Loucy (cell line): ENCODE measurements around the gene CENPU.
A peak's percentile ranks its signal among the peaks of the same experiment; 100 is the strongest.

ENCODE experiments used
- H2AFZ ChIP-seq: fragments of 200-600 bp; sonication (generic); 2 replicates; pipeline ENCODE4 v1.6.0; 2016; ENCODE audit warnings: antibody characterized with exemption, mild to moderate bottlenecking, low read length, moderate library complexity
- H3F3A ChIP-seq: fragments of 200-600 bp; 2 replicates; pipeline ENCODE4 v1.6.0; 2016; ENCODE audit warnings: antibody characterized with exemption, low read depth, mild to moderate bottlenecking
- H3K27me3 ChIP-seq: fragments of 200-600 bp; sonication (generic); 2 replicates; pipeline ENCODE4 v1.6.1; 2014; ENCODE audit warnings: low read length, mild to moderate bottlenecking; ENCODE audit not compliant: insufficient read depth, poor library complexity, severe bottlenecking
- H3K36me3 ChIP-seq: fragments of 200-600 bp; sonication (generic); 2 replicates; pipeline ENCODE4 v1.6.1; 2016; ENCODE audit warnings: low read length; ENCODE audit not compliant: insufficient read depth
- H3K4me1 ChIP-seq: fragments of 200-600 bp; sonication (generic); 2 replicates; pipeline ENCODE4 v1.5.1; 2014; ENCODE audit warnings: low read length, mild to moderate bottlenecking; ENCODE audit not compliant: insufficient read depth, poor library complexity, severe bottlenecking
- H3K4me2 ChIP-seq: fragments of 200-600 bp; sonication (generic); 2 replicates; pipeline ENCODE4 v1.6.0; 2014; ENCODE audit warnings: antibody characterized with exemption, low read length, low read depth, mild to moderate bottlenecking; ENCODE audit not compliant: poor library complexity, severe bottlenecking
- H3K4me3 ChIP-seq: fragments of 200-600 bp; sonication (generic); 2 replicates; pipeline ENCODE4 v1.5.1; 2014; ENCODE audit warnings: low read length, mild to moderate bottlenecking, mixed read lengths; ENCODE audit not compliant: poor library complexity, severe bottlenecking
- H3K79me2 ChIP-seq: fragments of 200-600 bp; sonication (generic); 2 replicates; pipeline ENCODE4 v1.6.1; 2014; ENCODE audit warnings: low read length; ENCODE audit not compliant: insufficient read depth
- H3K9ac ChIP-seq: fragments of 200-600 bp; sonication (generic); 2 replicates; pipeline ENCODE4 v1.6.0; 2014; ENCODE audit warnings: mild to moderate bottlenecking, low read depth, low read length, moderate library complexity; ENCODE audit not compliant: poor library complexity, severe bottlenecking
- H3K9me2 ChIP-seq: fragments of 200-600 bp; sonication (generic); replicated peaks from 2 replicates; pipeline ENCODE4 v1.6.1; 2016; ENCODE audit warnings: low read depth, low read length, mixed read lengths
- H3K9me3 ChIP-seq: fragments of 200-600 bp; sonication (generic); 2 replicates; pipeline ENCODE4 v1.6.1; 2014; ENCODE audit warnings: mild to moderate bottlenecking, antibody characterized with exemption, low read length, low read depth; ENCODE audit not compliant: insufficient read depth
- H4K20me1 ChIP-seq: fragments of 200-600 bp; sonication (generic); 2 replicates; pipeline ENCODE4 v1.6.0; 2014; ENCODE audit warnings: antibody characterized with exemption, low read length, mild to moderate bottlenecking; ENCODE audit not compliant: insufficient read depth, poor library complexity, severe bottlenecking
- CTCF ChIP-seq: fragments of 200-600 bp; sonication (generic); conservative IDR thresholded peaks from 2 replicates; pipeline ENCODE4 v1.5.1; 2014; ENCODE audit warnings: mild to moderate bottlenecking, antibody characterized with exemption, low read length
- EZH2phosphoT487 ChIP-seq: fragments of 200-600 bp; IDR thresholded peaks from 2 replicates; pipeline ENCODE4 v1.6.1; 2018; ENCODE audit warnings: antibody characterized with exemption, mild to moderate bottlenecking, moderate library complexity, borderline replicate concordance

Gene CENPU

GRCh38 chr4:184722798-184723197, 11.1 kb downstream of the CENPU start:
- no peaks in the 10 kb centered on the region for H3F3A ChIP-seq
- peaks cover 90% of the 10 kb centered on the region for H3K79me2 ChIP-seq
- H2AFZ ChIP-seq: no peak overlapping the region

GRCh38 chr4:184721254-184721653, 12.6 kb downstream of the CENPU start:
- Histone ChIP-seq H2AFZ (no peak overlapping the region), H3K4me1 (peaks cover 23% of the 10 kb centered on the region), H3K79me2 (peaks cover 86% of the 10 kb centered on the region), H3K27me3 (no peaks in the 10 kb centered on the region), H3K4me3 (no peak overlapping the region), H3K9ac (no peak overlapping the region), H3K9me2 (no peaks in the 10 kb centered on the region), H3K36me3 (peaks cover 94% of the 10 kb centered on the region), H3K4me2 (peak overlapping the region; percentile 23), H3K9me3 (no peaks in the 10 kb centered on the region), H3F3A (no peaks in the 10 kb centered on the region), H4K20me1 (peaks cover 38% of the 10 kb centered on the region)
- TF ChIP-seq EZH2phosphoT487: no peak
- no peak for TF ChIP-seq CTCF

More at GRCh38 chr4:184722798-184723197, 11.1 kb downstream of the CENPU start:
- no peaks in the 10 kb centered on the region for H3K9me2 ChIP-seq
- peaks cover 45% of the 10 kb centered on the region for H4K20me1 ChIP-seq
- no peaks in the 10 kb centered on the region for H3K27me3 ChIP-seq
- peaks cover 25% of the 10 kb centered on the region for H3K4me1 ChIP-seq
- no peak overlapping the region for H3K9ac ChIP-seq
- H3K4me3 ChIP-seq: no peak overlapping the region
- H3K9me3 ChIP-seq: no peaks in the 10 kb centered on the region
- TF ChIP-seq EZH2phosphoT487: no peak
- TF ChIP-seq CTCF: peak; percentile 60
- H3K36me3 ChIP-seq: peaks cover 91% of the 10 kb centered on the region
- peak overlapping the region; percentile 3 for H3K4me2 ChIP-seq

- H3K9ac ChIP-seq: no peak overlapping the region
- peaks cover 42% of the 10 kb centered on the region for H4K20me1 ChIP-seq
- H3K36me3 ChIP-seq: peaks cover 94% of the 10 kb centered on the region
These were observed 14.5 kb downstream of the CENPU start for GRCh38 chr4:184719407-184719806.

More at GRCh38 chr4:184719407-184719806, 14.5 kb downstream of the CENPU start:
- H3K4me2 ChIP-seq: peak overlapping the region; percentile 7
- H3K4me3 ChIP-seq: no peak overlapping the region
- H3F3A ChIP-seq: no peaks in the 10 kb centered on the region
- H3K4me1 ChIP-seq: peaks cover 23% of the 10 kb centered on the region
- no peak overlapping the region for H2AFZ ChIP-seq
- TF ChIP-seq CTCF: no peak
- TF ChIP-seq EZH2phosphoT487: no peak
- no peaks in the 10 kb centered on the region for H3K9me3 ChIP-seq
- peaks cover 77% of the 10 kb centered on the region for H3K79me2 ChIP-seq
- H3K27me3 ChIP-seq: no peaks in the 10 kb centered on the region
- no peaks in the 10 kb centered on the region for H3K9me2 ChIP-seq
